ENCODE measurements around the gene CCDC184.

Gene CCDC184

DNA sequence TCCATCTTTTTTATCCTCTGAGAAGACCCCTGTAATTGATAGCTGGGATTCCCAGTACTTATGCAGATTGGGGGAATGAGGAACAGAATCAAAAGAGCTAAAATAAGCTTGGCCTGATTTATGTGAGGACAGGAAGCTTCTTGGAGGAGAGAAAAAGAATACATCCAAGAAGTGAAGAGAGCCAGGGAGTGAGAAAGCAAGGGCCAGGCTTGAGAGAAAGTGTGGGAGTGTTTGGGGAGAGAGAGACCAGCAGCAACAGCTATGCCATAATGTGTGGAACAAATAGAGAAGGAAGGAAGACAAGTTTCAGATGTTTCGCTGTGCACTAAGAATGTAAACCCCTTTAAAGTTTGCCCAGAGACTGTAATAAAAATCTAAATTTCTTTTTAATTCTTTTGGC is 4.0 kb upstream of the CCDC184 start:
- no peak for DNase-seq (ENCODE audit: low spot score)

DNA sequence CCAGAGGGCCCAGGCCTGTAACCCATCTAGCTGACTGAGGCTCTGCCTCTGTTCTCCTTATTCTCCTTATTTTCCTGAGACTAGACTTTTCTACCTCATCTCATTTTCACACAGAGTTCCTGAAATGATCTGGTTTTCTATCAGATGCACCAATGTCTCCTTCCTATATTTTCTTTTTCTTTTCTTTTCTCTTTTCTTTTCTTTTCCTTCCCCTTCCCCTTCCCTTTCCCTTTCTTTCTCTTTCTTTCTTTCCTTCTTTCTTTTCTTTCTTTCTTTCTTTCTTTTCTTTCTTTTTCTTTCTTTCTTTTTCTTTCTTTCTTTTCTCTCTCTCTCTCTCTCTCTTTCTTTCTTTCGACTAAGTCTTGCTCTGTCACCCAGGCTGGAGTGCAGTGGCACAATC is 3.0 kb upstream of the CCDC184 start:
- DNase-seq (ENCODE audit: low spot score) = no peak

DNA sequence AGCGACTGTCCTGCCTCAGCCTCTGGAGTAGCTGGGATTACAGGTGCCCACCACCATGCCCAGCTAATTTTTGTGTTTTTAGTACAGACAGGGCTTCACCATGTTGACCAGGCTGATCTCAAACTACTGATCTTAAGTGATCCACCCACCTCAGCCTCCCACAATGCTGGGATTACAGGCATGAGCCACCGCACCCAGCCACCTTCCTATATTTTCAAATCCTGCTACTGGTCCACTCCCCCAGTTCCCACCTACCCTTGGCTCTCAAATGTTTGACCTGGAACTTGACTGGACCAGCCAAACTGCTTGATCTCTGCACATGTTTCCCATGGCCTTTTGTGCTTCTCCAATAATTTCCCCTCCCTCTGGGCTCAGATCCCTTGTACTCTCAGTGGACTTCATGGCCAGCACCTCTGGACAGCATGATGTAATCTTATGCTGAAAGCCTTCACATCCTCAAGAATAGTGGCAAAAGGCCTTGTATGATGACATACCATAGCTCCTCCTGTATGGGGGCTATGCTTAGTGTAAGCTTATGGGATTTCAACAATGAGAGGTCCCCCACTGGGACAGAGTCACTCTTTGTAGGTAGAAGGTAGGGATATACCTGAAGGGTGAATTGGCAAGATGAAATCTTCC is 2.5 kb upstream of the CCDC184 start:
- DNase-seq (ENCODE audit: low spot score) = no peak

DNA sequence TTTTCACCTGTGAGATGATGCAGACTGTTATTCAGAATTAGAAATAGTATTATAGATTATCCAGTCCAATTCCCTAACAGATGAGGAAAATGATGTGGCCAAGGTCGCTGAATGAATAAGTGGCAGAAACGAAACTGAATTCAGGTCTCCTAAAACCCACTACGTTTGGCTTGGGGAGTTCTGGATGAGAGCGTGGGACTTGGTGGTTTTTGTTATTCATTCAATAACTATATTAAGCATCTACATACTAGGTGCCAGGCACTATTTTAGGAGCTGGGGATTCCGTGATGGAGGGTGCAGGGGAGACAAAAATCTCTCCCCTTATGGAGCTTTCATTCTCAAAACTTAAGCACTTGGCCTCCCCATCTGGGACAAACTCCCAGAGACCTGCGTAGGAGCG is 813 bp upstream of the CCDC184 start:
- DNase-seq (ENCODE audit: low spot score) = no peak

DNA sequence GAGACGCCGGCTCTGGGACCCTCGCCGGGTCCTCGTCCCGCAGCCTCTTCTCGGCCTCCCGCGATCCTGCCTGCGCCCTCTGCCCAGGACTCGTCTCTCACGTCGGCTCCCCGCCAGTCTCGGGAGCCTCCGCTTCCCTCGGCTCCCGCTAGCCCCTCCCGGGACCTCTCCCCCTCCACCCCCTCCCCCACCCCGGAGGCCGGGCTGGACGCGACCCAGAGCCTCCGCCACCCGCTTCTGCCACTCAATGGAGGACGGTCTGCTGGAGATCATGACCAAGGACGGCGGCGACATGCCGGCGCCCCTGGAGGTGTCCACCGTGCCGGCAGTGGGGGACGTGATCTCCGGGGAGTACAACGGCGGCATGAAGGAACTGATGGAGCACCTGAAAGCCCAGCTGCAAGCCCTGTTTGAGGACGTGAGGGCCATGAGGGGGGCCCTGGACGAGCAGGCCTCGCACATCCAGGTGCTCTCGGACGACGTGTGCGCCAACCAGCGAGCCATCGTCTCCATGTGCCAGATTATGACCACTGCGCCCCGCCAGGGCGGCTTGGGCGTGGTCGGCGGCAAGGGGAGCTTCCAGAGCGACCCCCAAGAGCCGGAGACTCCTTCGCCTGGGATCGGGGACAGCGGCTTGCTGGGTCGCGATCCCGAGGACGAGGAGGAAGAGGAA is 568 bp downstream of the CCDC184 start:
- DNase-seq (ENCODE audit: low spot score) = no peak

DNA sequence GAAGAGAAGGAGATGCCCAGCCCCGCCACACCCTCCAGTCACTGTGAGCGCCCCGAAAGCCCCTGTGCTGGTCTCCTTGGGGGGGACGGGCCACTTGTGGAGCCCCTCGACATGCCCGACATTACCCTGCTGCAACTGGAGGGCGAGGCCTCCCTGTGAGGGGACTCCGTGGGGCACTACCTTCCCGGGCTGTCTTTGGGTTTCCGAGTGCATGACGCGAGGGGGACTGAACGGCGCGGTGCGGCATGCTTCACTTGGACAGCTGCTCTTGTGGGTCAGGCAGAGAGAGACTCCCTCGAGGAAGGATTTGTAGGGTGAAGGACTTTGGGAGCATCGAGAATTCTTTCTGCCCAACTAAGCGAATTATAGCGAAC is 1.1 kb downstream of the CCDC184 start:
- no peak for DNase-seq (ENCODE audit: low spot score)

DNA sequence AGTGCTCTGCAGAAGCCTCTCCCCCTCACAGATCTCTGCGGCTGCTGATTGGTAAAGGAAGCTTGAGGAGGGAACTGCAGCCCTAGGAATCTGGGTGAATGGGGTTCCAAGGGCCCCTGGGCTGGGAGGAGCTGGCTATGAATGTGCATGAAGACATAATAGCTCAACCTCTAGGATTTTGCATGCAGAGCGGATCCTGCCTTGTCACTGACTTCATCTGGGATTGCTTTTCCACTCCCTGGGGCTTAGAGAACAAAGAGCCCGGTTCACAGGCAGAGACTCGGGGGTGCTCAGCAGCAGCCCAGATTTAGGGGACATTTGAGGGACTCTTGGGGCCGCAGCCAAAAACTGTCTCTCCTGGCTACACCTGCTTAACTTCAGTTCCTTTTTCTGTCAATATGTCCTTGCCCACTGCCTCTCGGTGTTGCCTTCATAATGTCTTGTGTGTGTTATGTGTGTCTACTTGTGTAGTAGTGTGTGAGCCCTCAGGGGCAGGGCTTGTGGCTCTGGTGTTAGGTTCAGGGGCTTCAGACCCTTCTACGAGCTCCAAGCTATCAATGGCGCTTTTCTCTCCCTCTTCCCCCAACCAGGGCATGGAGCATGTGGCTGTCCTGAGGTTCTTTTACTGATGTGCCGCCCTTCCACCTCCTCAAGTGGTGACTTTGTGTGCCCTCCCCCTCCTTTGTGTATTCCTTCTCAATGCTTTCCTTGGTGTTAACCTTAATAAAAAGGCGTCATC is 1.9 kb downstream of the CCDC184 start:
- peak; percentile 22 for DNase-seq (ENCODE audit: low spot score)

DNA sequence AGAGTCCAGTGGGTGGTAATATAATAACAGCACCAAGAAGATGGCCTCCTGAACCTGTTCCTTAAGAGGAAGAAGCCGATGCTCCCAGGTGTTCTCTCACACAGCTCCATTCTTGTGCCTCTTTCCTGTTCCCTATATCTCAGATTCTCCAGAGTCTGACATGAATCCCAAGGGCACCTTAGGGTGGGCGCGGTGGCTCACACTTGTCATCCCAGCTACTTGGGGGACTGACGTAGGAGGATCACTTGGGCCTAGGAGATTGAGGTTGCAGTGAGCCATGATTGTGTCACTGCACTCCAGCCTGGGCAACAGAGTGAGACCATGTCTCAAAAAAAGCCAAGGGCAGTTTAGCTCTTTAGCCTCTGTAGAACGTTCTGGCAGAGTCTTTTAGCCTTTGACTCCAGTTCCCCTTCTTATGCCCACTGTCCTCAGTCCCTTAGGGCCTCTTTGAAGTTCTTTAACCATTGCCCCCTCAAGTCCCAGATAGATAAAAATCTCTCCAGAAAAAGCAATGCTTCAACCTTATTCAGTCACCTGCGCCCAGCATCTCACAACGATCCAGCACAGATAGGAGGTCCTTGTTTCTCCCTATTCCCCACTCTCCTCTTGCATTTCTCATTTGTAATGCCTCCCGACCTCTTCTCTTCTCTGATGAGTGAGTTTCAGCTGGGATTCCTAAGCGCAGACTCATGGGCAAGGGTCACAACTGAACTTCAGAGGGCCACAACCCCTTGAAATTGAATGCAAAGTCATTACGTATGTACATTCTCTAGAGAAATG is 4.7 kb downstream of the CCDC184 start:
- no peak for DNase-seq (ENCODE audit: low spot score)

DNA sequence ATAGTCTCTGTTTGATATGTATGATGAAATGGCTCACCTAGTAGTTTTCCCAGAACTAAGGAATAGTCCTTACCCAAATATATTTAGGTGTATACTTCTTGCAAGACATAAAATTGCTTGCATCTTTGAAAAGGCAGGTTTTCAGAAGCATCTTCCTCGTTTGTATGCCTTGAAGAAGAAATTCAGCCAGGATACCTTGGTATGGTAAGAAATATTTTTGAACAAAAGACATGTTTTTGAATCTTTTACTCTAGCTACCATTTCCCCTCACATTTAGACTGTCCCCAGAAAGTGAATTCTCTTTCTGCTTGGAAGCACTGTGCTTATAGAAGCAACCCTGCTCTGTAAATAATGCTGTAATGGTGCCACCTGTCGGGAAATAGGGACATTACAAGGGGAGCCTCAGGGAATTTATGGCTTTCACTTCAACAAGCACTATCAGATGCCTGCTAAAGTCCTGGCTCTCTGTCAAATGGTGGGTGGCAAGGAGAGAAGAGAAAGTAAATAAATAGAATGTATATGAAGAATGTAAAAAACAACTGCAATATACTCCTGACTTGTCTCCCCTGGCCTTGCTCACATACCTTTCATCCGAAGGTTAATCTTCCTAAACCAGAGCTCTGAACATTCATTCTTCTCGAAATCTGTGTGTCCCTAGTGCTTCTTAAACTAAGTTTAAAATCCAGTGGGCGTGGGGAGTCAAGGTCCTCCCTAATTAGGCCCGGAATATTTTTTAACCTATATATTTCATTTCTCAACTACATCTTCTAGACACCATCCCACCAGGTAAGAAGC is 6.1 kb downstream of the CCDC184 start:
- peak; percentile 62 for DNase-seq (ENCODE audit: low spot score)

DNA sequence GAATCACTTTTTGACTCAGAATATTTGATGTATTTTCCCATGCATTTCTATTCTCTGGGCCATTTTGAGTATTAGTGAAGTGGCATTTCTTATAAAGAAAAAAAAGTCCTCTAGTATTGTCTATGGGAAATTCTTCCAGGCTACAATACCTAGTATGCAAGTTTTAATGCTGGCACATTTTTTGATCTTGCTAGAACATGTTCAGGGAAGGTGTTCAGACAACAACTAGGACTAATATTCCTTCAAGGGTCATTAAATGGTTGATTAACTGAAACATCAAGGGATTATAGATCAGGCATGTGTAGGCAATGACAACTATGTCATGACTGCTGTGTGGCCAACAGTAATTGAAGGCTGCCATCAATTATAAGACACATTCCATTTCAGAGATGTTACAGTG is 7.7 kb downstream of the CCDC184 start:
- DNase-seq (ENCODE audit: low spot score) = no peak

DNA sequence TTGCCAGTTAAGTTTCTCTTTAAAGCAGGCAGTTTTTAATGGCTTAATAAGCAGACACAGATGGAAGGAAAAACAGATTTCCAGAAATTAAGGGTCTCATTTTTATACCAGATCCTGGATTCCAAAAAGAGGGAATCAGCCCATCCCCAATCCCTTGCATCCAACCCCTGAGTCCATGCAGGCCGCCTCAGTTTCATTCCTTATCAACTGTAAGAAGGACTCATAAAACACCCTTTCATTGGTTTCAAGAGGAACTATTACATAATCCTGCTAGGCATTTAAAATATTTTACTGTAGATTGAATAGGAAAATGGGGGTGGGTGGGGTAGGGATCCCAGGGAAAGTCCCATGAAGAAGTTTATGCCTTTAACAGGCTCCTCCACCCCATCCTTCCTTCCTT is 9.4 kb downstream of the CCDC184 start:
- DNase-seq (ENCODE audit: low spot score) = no peak

DNA sequence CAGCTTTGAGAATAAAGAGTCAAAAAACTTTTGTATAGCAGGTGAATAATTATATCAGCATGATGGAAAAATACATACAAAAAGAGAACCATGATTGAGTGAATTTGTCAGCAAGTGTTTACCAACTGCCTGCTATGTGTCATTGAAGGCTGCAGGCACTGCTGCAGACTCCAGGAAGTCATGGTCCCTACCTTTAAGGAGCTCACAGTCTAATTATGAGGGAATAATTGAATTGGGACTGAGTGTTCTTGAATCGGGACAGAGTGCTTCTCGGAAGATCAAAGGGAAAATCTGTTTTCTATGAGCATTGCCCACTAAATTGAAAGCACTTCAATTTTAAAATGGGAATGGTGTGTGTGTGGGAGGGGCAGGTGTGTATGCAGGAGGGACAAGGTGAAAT is 10.2 kb downstream of the CCDC184 start:
- DNase-seq (ENCODE audit: low spot score) = no peak

DNA sequence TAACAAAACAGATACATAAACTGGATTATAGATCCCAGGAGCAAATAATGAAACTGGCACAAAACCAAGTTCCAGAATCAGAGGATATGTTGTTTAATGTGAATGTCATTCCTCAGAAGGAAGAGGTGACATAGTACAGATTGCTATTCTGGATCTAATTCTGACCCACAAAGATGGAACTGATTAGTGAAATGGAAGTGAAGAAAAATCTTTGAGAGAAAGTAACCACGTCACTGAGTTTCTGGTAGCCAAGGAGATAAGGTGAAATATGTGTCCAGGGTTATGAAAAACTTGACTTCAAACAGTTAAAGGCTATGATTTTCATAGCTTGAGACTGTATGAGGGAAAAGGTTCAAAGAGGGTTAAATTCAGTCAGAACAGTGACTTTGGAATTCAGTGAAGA is 11.4 kb downstream of the CCDC184 start:
- no peak for DNase-seq (ENCODE audit: low spot score)

DNA sequence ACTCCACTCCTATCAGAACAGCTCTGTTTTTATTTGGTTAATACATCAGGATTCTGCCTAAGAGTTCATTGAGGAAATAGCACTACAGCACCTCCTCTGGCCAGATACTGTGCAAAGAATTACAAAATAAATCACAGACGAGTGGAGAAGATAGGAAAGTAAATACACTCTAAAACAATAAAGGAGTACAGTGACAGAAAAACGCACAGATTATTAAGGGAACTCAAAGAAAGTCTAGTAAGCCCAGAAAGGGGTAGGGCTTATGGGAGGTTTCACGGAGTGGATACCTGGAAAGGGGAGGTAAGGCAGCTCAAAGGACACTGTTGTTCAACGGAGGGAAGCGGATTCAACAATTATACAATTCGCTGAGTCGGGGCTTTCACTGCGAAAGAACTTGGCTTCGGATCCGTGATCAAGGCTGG is 14.1 kb downstream of the CCDC184 start:
- peak; percentile 55 for DNase-seq (ENCODE audit: low spot score)

DNA sequence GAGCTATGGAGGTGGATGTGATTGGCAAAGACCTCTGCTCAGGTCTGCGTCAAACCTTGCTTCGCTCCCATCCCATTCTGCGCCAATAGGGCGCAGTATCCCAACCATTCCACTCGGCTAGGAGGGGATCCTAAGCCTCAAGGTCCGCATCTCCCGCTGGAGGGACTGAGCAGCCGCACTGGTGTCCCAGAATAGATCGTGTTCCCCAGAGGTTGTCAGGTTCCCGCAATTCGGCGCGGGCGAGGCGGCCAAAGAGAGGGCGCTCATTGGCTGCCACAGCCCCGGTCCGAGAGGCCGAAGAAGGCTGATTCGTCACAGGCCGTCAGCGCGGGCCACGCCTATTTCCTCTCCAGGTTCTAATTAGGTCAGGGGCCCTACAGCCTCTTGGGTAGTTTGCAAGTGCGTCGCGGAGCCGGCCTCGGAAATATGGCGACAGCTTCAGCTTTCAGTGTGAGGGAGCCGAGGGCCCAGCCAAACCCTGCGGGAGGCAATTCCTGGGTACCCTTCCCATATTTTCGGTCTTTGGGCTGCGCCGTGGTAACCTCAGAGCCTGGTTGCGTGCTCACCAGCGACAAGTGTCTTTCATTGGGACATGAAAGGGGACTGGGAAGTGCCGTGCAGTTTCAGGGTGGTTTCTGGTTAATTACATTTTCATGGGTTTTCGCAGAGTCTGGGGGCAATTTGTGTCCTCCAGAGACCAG is 14.7 kb downstream of the CCDC184 start:
- peak; percentile 95 for DNase-seq (ENCODE audit: low spot score)

DNA sequence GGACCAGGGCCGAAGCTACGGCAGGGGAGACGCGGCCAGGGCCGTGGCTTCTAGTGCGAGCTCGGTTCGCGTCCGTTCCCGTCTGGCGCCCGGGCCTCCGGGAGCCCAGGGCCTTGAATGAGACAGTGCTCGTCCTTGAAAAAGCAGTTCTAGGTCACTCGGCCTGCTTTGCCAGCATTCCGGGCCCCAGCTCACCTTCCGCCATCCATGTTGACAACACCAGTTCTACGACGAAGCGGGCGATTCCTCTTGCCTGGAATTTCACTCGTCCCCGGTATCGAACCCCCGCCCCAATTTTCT is 15.2 kb downstream of the CCDC184 start:
- peak; percentile 22 for DNase-seq (ENCODE audit: low spot score)

DNA sequence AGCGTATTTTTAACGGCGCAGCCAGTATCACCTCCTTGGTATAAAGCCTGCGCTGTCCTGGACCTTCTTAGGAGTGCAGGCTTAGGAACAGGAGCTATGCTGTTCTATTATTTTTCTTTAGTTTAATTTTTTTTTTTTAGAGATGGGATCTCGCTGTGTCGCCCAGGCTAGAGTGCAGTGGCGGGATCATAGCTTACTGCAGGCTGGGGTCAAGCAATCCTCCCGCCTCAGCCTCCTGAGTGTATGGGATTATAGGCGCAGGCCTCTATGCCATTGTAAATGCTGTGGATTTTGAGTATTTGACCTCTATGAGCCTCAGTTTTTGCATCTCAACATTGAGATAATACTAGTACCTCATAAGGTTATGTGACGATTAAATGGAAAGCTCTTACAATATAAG is 15.5 kb downstream of the CCDC184 start:
- no peak for DNase-seq (ENCODE audit: low spot score)

DNA sequence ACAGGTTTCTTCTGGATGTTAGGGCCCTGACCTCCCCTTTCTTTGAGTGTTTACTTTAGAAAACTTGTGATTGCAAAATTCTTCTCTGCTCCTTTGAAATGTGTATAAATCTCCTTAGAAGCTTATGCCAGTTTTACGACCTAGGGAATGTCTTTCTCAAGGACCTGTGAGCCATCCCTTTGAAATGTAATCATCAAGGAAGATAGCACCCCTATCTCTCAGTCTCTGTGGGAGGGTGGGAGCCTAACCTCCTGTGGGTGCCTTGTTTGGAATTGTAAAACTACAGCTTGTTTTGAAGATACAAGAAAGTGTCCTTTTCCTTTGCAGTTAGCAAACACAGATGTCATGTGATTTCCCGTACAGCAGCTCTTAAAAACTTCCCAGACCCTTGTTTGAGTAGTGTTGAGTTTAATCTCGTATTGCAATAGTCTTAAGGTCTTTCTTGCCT is 16.4 kb downstream of the CCDC184 start:
- DNase-seq (ENCODE audit: low spot score) = no peak

DNA sequence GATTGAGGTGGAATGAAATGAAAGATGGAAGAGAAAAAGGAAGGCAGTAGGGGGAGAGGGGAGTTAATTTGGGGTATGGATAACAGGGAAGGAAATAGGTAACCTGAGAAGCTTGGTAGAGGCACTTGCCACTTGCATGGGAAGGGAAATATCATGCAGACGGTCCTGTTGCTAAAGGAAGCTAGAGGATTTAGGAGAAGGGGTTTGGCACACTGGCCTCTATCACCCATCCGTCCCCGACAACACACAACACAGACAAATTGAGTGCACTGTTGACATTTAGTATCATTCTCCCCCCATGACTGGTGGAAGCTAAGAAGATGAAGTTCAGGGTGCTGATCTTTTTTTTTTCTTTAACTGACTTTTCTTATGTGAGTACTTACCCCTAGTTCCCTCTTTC is 17.6 kb downstream of the CCDC184 start:
- no peak for DNase-seq (ENCODE audit: low spot score)

DNA sequence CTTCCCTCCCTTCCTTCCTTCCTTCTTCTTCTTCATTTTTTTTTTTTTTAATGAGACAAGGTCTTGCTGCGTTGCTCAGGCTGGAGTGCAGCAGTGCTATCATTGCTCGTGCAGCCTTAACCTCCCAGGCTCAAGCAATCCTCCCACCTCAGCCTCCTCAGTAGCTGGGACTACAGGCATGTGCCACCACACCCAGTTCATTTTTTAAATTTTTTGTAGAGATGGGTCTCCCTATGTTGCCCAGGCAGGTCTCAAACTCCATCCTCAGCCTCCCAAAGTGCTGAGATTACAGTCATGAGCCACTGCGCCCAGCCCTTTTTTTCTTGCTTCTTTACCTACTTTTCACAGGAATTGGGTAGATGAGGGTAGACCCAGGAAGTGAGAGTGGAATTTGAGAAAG is 18.1 kb downstream of the CCDC184 start:
- DNase-seq (ENCODE audit: low spot score) = no peak

DNA sequence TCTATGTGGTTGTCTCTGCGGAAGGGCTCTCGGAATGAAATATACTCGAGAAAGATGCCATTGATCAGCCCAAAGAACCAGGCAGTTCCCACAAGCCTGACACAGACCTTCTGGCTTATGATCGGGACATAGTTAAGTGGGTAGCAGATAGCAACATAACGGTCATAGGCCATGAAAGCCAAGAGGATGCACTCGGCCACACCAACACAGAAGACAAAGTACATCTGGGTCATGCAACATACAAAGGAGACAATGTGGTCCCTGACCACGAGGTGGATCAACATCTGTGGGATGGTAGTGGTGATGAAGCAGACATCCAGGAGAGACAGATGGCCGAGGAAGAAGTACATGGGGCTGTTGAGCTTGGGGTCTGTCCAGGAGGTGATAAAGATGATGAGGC is 19.3 kb downstream of the CCDC184 start:
- no peak for DNase-seq (ENCODE audit: low spot score)

All from germinal center (tissue), 1 donor.